ENCODE measurements around the gene KRT5. TPM values are rescaled to one million over a fixed set of nuclear protein-coding genes. Genes with fewer than 3 reads are reported as not detected.
A peak's percentile ranks its signal among the peaks of the same experiment; 100 is the strongest.

KRT5 gene
- total RNA-seq, 2 donors from 2014 or later = 0.52 to 2.0 TPM

GRCh38 chr12:52515927-52516831 lies 4.0 kb downstream of the KRT5 start:
- H3K36me3 ChIP-seq (replicated peaks in 1 of 2; ENCODE audit: insufficient read depth in 1 of 2, low read depth in 2 of 2) = no peaks in the 10 kb centered on the region
- ATAC-seq (peak; percentile 45), DNase-seq (no peak)
- H3K27me3 ChIP-seq = no peaks in the 10 kb centered on the region
- intact Hi-C loops (cut with DNase I) = loop anchor here (10.0 kb wide), 1 partner anchor 361 kb away; no protein-coding TSS in a partner anchor
- peaks cover 8% of the 10 kb centered on the region for H3K4me1 ChIP-seq
- H3K4me3 ChIP-seq = no peak overlapping the region
- no peaks in the 10 kb centered on the region for H3K9me3 ChIP-seq
- TF ChIP-seq, protein P1, sequence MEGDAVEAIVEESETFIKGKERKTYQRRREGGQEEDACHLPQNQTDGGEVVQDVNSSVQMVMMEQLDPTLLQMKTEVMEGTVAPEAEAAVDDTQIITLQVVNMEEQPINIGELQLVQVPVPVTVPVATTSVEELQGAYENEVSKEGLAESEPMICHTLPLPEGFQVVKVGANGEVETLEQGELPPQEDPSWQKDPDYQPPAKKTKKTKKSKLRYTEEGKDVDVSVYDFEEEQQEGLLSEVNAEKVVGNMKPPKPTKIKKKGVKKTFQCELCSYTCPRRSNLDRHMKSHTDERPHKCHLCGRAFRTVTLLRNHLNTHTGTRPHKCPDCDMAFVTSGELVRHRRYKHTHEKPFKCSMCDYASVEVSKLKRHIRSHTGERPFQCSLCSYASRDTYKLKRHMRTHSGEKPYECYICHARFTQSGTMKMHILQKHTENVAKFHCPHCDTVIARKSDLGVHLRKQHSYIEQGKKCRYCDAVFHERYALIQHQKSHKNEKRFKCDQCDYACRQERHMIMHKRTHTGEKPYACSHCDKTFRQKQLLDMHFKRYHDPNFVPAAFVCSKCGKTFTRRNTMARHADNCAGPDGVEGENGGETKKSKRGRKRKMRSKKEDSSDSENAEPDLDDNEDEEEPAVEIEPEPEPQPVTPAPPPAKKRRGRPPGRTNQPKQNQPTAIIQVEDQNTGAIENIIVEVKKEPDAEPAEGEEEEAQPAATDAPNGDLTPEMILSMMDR (IDR thresholded peaks at IDR 0.05) = no peak
- WGBS, 2 donors = 79 to 84% methylated on average over 15 of the region's 15 CpGs
- peak overlapping the region in 1 of 4 donors; percentile 28 for H3K27ac ChIP-seq

DNA sequence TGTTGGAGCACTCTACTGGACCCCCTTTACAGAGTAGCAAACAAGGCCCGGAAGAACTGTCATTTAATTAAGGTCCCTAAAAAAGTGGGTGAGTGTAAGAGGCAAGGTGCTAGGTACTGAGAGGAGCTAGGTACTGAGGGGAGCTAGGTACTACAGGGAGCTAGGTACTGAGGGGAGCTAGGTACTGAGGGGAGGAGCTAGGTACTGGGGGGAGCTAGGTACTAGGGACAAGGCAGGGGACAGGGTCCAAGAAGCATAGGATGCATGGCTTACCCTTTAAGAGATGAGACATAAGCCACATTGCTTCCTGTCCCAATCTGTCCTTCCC lies 4.9 kb downstream of the KRT5 start:
- Histone ChIP-seq H3K4me3 (no peak overlapping the region), H3K4me1 (no peaks in the 10 kb centered on the region), H3K9me3 (no peaks in the 10 kb centered on the region), H3K27ac (no peak overlapping the region), H3K36me3 (replicated peaks in 1 of 2; ENCODE audit: insufficient read depth in 1 of 2, low read depth in 2 of 2) (no peaks in the 10 kb centered on the region), H3K27me3 (no peaks in the 10 kb centered on the region)
- TF ChIP-seq, protein P1 (IDR thresholded peaks at IDR 0.05) = no peak
- intact Hi-C loops (cut with DNase I) = loop anchor here (10.0 kb wide), 1 partner anchor 360 kb away; no protein-coding TSS in a partner anchor
- ATAC-seq (no peak), DNase-seq (no peak)
- 78 to 81% methylated on average over 1 of the region's 1 CpG for WGBS, 2 donors

DNA sequence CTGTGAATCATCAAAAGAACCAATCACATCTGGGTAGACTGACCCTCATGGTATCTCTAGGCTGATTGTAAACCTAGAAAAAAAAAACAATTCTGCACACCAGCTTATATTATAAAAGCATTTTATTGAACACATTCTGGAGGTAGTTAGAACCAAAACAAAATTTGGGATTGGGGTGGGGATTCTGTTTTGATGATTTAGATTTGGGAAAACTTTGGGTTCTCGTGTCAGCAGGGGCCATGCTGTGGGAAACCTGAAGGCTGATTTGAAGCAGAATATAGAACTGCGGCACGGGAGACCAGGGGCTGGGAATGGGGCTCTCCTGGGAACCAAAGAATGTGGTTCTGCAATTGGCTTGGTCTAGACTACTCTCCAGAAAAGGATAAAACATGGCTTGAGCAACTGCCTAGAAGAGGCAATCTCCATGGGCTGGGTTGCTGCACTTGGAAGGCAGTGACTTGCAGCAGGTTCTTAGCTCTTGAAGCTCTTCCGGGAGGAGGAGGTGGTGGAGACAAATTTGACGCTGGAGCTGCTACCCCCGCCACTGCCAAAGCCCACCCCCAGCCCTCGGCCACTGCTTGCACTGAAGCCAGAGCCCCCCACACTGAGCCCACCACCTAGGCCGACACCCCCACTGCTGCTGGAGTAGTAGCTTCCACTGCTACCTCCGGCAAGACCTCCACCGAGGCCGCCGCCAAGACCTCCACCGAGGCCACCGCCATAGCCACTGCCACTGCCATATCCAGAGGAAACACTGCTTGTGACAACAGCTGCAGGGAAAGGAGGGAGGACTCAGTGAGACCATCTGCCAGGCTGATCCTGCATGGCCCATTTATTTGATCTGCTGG lies 5.5 kb downstream of the KRT5 start:
- no peaks in the 10 kb centered on the region for H3K36me3 ChIP-seq (replicated peaks in 1 of 2; ENCODE audit: insufficient read depth in 1 of 2, low read depth in 2 of 2)
- ATAC-seq = no peak
- H3K4me1 ChIP-seq = no peaks in the 10 kb centered on the region
- no peak overlapping the region for H3K27ac ChIP-seq
- TF ChIP-seq POLR2A (IDR thresholded peaks at IDR 0.05) = no peak
- TF ChIP-seq, protein P1 (IDR thresholded peaks at IDR 0.05) = no peak
- no peak for DNase-seq
- 91% methylated on average over 12 to 14 of the region's 14 CpGs for WGBS, 2 donors
- intact Hi-C loops (cut with DNase I) = loop anchor here (10.0 kb wide), 1 partner anchor 360 kb away; no protein-coding TSS in a partner anchor
- no peaks in the 10 kb centered on the region for H3K9me3 ChIP-seq
- H3K27me3 ChIP-seq = no peaks in the 10 kb centered on the region
- no peak overlapping the region for H3K4me3 ChIP-seq

- ATAC-seq (no peak), DNase-seq (no peak)
- no peaks in the 10 kb centered on the region for H3K4me1 ChIP-seq
- no peak overlapping the region for H3K4me3 ChIP-seq
- 72 to 87% methylated on average over 6 of the region's 6 CpGs for WGBS, 2 donors
- TF ChIP-seq, protein P1 (IDR thresholded peaks at IDR 0.05) = no peak
- TF ChIP-seq POLR2A (IDR thresholded peaks at IDR 0.05) = no peak
- H3K36me3 ChIP-seq (replicated peaks in 1 of 2; ENCODE audit: insufficient read depth in 1 of 2, low read depth in 2 of 2) = no peaks in the 10 kb centered on the region
- intact Hi-C loops (cut with DNase I) = loop anchor here (10.0 kb wide), 1 partner anchor 359 kb away; no protein-coding TSS in a partner anchor
- no peaks in the 10 kb centered on the region for H3K9me3 ChIP-seq
- no peaks in the 10 kb centered on the region for H3K27me3 ChIP-seq
- H3K27ac ChIP-seq = no peak overlapping the region
Measured at GRCh38 chr12:52513736-52514135, 6.5 kb downstream of the KRT5 start.

Data from body of pancreas (tissue), 4 donors.